Activated CD4-positive, alpha-beta T cell treated with anti-CD3 and anti-CD28 coated beads, Interleukin-2, amount 10 ng/mL, durations not matched to agents 24 days and 14 days (primary cell): ENCODE measurements around the gene GALNT18. TPM values are rescaled to one million over a fixed set of nuclear protein-coding genes. Genes with fewer than 3 reads are reported as not detected.
"Not testable (repeated sequence)": the region's sequence is repeated elsewhere in the genome, so short reads cannot be mapped to it uniquely, and the experiment has no call there.

ENCODE experiments used
- DNase-seq: peaks from one replicate; pipeline ENCODE4 v3.0.0; 2022
- H3K27ac Mint-ChIP-seq: one replicate; pipeline ENCODE4 v1.8.0; 2022; ENCODE audit warnings: mild to moderate bottlenecking, mixed read lengths
- H3K27me3 Mint-ChIP-seq: one replicate; pipeline ENCODE4 v1.8.0; 2022; ENCODE audit warnings: mixed read lengths
- H3K36me3 Mint-ChIP-seq: one replicate; pipeline ENCODE4 v1.8.0; 2022; ENCODE audit warnings: low read depth, mild to moderate bottlenecking, mixed read lengths
- H3K4me1 Mint-ChIP-seq: one replicate; pipeline ENCODE4 v1.8.0; 2021; ENCODE audit warnings: mixed read lengths
- H3K4me3 Mint-ChIP-seq: one replicate; pipeline ENCODE4 v1.8.0; 2022; ENCODE audit warnings: mild to moderate bottlenecking, moderate library complexity, mixed read lengths
- H3K9me3 Mint-ChIP-seq: one replicate; pipeline ENCODE4 v1.8.0; 2021; ENCODE audit warnings: mixed read lengths
- intact Hi-C: fragments of 100-400 bp; cut with micrococcal nuclease; formaldehyde crosslinking; loops from one replicate; pipeline ENCODE4 v1.15.1; 2023
- total RNA-seq: library from RNA; stranded (reverse); gene quantifications from 2 replicates; pipeline ENCODE4 v1.2.3, GENCODE V29; 2022

Gene GALNT18
- total RNA-seq, 1 donor from 2014 or later: 8.6 TPM

GRCh38 chr11:11447601-11448000, 174.2 kb downstream of the GALNT18 start:
- H3K9me3 Mint-ChIP-seq, intact Hi-C loops, H3K36me3 Mint-ChIP-seq, H3K27me3 Mint-ChIP-seq, H3K27ac Mint-ChIP-seq, H3K4me3 Mint-ChIP-seq, DNase-seq, H3K4me1 Mint-ChIP-seq: not testable (repeated sequence)

GRCh38 chr11:11446967-11447366, 174.8 kb downstream of the GALNT18 start:
- no peak for DNase-seq
- no peaks in the 10 kb centered on the region for H3K36me3 Mint-ChIP-seq
- intact Hi-C loops: no loop called here
- no peaks in the 10 kb centered on the region for H3K27me3 Mint-ChIP-seq
- no peaks in the 10 kb centered on the region for H3K9me3 Mint-ChIP-seq
- peaks cover 4% of the 10 kb centered on the region for H3K4me1 Mint-ChIP-seq
- H3K4me3 Mint-ChIP-seq: no peak overlapping the region
- H3K27ac Mint-ChIP-seq: no peak overlapping the region

- Mint-ChIP-seq H3K27me3 (no peaks in the 10 kb centered on the region), H3K36me3 (no peaks in the 10 kb centered on the region), H3K27ac (no peak overlapping the region), H3K9me3 (no peaks in the 10 kb centered on the region), H3K4me3 (no peak overlapping the region), H3K4me1 (peaks cover 1% of the 10 kb centered on the region)
- DNase-seq: no peak
- intact Hi-C loops: no loop called here
Measured at GRCh38 chr11:11446564-11446963, 175.2 kb downstream of the GALNT18 start.

- H3K27me3 Mint-ChIP-seq: no peaks in the 10 kb centered on the region
- intact Hi-C loops: no loop called here
- no peaks in the 10 kb centered on the region for H3K4me1 Mint-ChIP-seq
- no peaks in the 10 kb centered on the region for H3K36me3 Mint-ChIP-seq
- no peaks in the 10 kb centered on the region for H3K9me3 Mint-ChIP-seq
- no peak for DNase-seq
- H3K27ac Mint-ChIP-seq: no peak overlapping the region
- H3K4me3 Mint-ChIP-seq: no peak overlapping the region
Measured at GRCh38 chr11:11445441-11446185, 176.2 kb downstream of the GALNT18 start.

GRCh38 chr11:11444804-11445131, 177.0 kb downstream of the GALNT18 start:
- Mint-ChIP-seq H3K4me1 (no peaks in the 10 kb centered on the region), H3K27me3 (no peaks in the 10 kb centered on the region), H3K36me3 (no peaks in the 10 kb centered on the region), H3K9me3 (no peaks in the 10 kb centered on the region), H3K4me3 (no peak overlapping the region), H3K27ac (no peak overlapping the region)
- intact Hi-C loops: no loop called here
- DNase-seq: no peak

- no peak for DNase-seq
- Mint-ChIP-seq H3K27me3 (no peaks in the 10 kb centered on the region), H3K36me3 (no peaks in the 10 kb centered on the region), H3K27ac (no peak overlapping the region), H3K9me3 (no peaks in the 10 kb centered on the region), H3K4me3 (no peak overlapping the region), H3K4me1 (no peaks in the 10 kb centered on the region)
- intact Hi-C loops: no loop called here
Measured at GRCh38 chr11:11444027-11444803, 177.6 kb downstream of the GALNT18 start.

GRCh38 chr11:11442791-11443190, 179.0 kb downstream of the GALNT18 start:
- Mint-ChIP-seq H3K27me3 (no peaks in the 10 kb centered on the region), H3K9me3 (no peaks in the 10 kb centered on the region), H3K36me3 (no peaks in the 10 kb centered on the region), H3K4me1 (no peaks in the 10 kb centered on the region), H3K27ac (no peak overlapping the region), H3K4me3 (no peak overlapping the region)
- intact Hi-C loops: no loop called here
- DNase-seq: no peak

GRCh38 chr11:11441516-11441915, 180.3 kb downstream of the GALNT18 start:
- Mint-ChIP-seq H3K36me3 (no peaks in the 10 kb centered on the region), H3K4me1 (no peaks in the 10 kb centered on the region), H3K4me3 (no peak overlapping the region), H3K27ac (no peak overlapping the region), H3K9me3 (no peaks in the 10 kb centered on the region), H3K27me3 (no peaks in the 10 kb centered on the region)
- DNase-seq: no peak
- intact Hi-C loops: no loop called here

GRCh38 chr11:11441091-11441490, 180.7 kb downstream of the GALNT18 start:
- no peak overlapping the region for H3K27ac Mint-ChIP-seq
- no peaks in the 10 kb centered on the region for H3K9me3 Mint-ChIP-seq
- H3K4me3 Mint-ChIP-seq: no peak overlapping the region
- H3K4me1 Mint-ChIP-seq: no peaks in the 10 kb centered on the region
- DNase-seq: no peak
- H3K27me3 Mint-ChIP-seq: no peaks in the 10 kb centered on the region
- intact Hi-C loops: no loop called here
- H3K36me3 Mint-ChIP-seq: no peaks in the 10 kb centered on the region

- Mint-ChIP-seq H3K27me3 (no peaks in the 10 kb centered on the region), H3K9me3 (no peaks in the 10 kb centered on the region), H3K36me3 (no peaks in the 10 kb centered on the region), H3K4me3 (no peak overlapping the region), H3K4me1 (no peaks in the 10 kb centered on the region), H3K27ac (no peak overlapping the region)
- intact Hi-C loops: no loop called here
- no peak for DNase-seq
Measured at GRCh38 chr11:11440144-11440543, 181.7 kb downstream of the GALNT18 start.

- no peaks in the 10 kb centered on the region for H3K9me3 Mint-ChIP-seq
- no peak overlapping the region for H3K4me3 Mint-ChIP-seq
- H3K27me3 Mint-ChIP-seq: no peaks in the 10 kb centered on the region
- no peak for DNase-seq
- H3K4me1 Mint-ChIP-seq: no peaks in the 10 kb centered on the region
- intact Hi-C loops: no loop called here
- no peak overlapping the region for H3K27ac Mint-ChIP-seq
- no peaks in the 10 kb centered on the region for H3K36me3 Mint-ChIP-seq
Measured at GRCh38 chr11:11439591-11439990, 182.2 kb downstream of the GALNT18 start.

GRCh38 chr11:11436715-11437313, 185.0 kb downstream of the GALNT18 start:
- H3K27ac Mint-ChIP-seq: no peak overlapping the region
- H3K36me3 Mint-ChIP-seq: no peaks in the 10 kb centered on the region
- H3K27me3 Mint-ChIP-seq: no peaks in the 10 kb centered on the region
- intact Hi-C loops: no loop called here
- no peak for DNase-seq
- no peaks in the 10 kb centered on the region for H3K9me3 Mint-ChIP-seq
- H3K4me1 Mint-ChIP-seq: no peaks in the 10 kb centered on the region
- H3K4me3 Mint-ChIP-seq: no peak overlapping the region

- intact Hi-C loops: no loop called here
- Mint-ChIP-seq H3K36me3 (no peaks in the 10 kb centered on the region), H3K27me3 (no peaks in the 10 kb centered on the region), H3K4me3 (no peak overlapping the region), H3K27ac (no peak overlapping the region), H3K4me1 (no peaks in the 10 kb centered on the region), H3K9me3 (no peaks in the 10 kb centered on the region)
- no peak for DNase-seq
Measured at GRCh38 chr11:11435635-11436034, 186.2 kb downstream of the GALNT18 start.

GRCh38 chr11:11433960-11434359, 187.8 kb downstream of the GALNT18 start:
- H3K9me3 Mint-ChIP-seq: no peaks in the 10 kb centered on the region
- no peak for DNase-seq
- H3K27me3 Mint-ChIP-seq: no peaks in the 10 kb centered on the region
- H3K27ac Mint-ChIP-seq: no peak overlapping the region
- H3K4me1 Mint-ChIP-seq: no peaks in the 10 kb centered on the region
- H3K36me3 Mint-ChIP-seq: no peaks in the 10 kb centered on the region
- intact Hi-C loops: no loop called here
- no peak overlapping the region for H3K4me3 Mint-ChIP-seq
